Measurements from ENCODE around the gene APBA2.

The APBA2 gene

DNA sequence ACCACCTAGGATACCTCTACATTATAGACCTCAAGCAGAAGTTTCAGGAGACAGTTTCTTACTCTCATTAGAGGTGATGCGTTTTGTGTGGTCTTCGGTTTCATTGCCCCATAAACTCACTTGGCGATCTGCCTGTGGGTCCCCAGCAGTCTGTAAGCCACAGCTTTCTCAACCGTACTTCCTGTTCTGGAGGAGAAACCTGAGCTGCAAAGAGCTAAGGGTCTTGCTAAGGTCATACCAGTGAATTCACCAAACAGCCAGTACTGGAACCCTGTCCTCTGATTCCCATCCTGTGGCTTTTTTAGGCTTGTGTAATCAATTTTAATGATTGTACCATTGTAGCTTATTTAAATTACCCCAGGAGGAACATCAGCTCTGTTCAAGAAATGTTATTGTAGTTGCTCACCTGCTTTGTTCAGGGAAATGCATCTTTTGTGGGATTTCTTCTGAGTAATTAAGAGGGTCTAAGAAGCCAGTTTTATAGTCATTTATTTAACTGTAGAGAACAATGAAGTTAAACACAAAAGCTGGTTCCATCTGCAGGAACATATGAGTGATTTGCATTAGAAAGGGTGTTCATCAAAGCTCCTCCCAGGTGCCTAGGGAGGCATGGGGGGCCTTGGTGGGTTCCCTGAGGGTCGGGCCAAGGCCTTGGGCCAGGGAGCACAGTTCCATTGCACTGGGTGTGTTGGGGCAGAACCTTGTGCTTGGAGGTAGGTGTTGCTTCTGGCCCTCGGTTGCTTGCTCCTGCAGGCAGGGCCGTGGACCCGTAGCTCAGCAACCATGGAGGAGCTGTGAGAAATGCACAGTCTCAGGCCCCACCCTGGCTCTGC, 69.6 kb downstream of the APBA2 start:
- Histone ChIP-seq H3K27me3 (ENCODE audit: low read depth, low read length) (no peaks in the 10 kb centered on the region), H3K9me3 (ENCODE audit: control insufficient read depth in 1 of 2, low read length in 2 of 2) (no peaks in the 10 kb centered on the region), H3K4me1 (ENCODE audit: control insufficient read depth in 1 of 2, insufficient read depth in 2 of 2, low read length in 2 of 2) (no peaks in the 10 kb centered on the region), H3K36me3 (ENCODE audit: control insufficient read depth in 1 of 2, insufficient read depth in 2 of 2, low read length in 2 of 2) (no peaks in the 10 kb centered on the region), H3K27ac (ENCODE audit: low read length) (no peak overlapping the region), H3K4me3 (ENCODE audit: low read depth in 1 of 2, low read length in 2 of 2) (no peak overlapping the region)

GRCh38 chr15:28955993-28956421, 70.2 kb downstream of the APBA2 start:
- Histone ChIP-seq H3K4me3 (ENCODE audit: low read depth in 1 of 2, low read length in 2 of 2) (no peak overlapping the region), H3K27me3 (ENCODE audit: low read depth, low read length) (no peaks in the 10 kb centered on the region), H3K9me3 (ENCODE audit: control insufficient read depth in 1 of 2, low read length in 2 of 2) (no peaks in the 10 kb centered on the region), H3K4me1 (ENCODE audit: control insufficient read depth in 1 of 2, insufficient read depth in 2 of 2, low read length in 2 of 2) (no peaks in the 10 kb centered on the region), H3K27ac (ENCODE audit: low read length) (no peak overlapping the region), H3K36me3 (ENCODE audit: control insufficient read depth in 1 of 2, insufficient read depth in 2 of 2, low read length in 2 of 2) (no peaks in the 10 kb centered on the region)

GRCh38 chr15:28956491-28956890, 70.7 kb downstream of the APBA2 start:
- H3K4me1 ChIP-seq (ENCODE audit: control insufficient read depth in 1 of 2, insufficient read depth in 2 of 2, low read length in 2 of 2): no peaks in the 10 kb centered on the region
- no peaks in the 10 kb centered on the region for H3K36me3 ChIP-seq (ENCODE audit: control insufficient read depth in 1 of 2, insufficient read depth in 2 of 2, low read length in 2 of 2)

GRCh38 chr15:28957606-28958498, 72.1 kb downstream of the APBA2 start:
- H3K36me3 ChIP-seq (ENCODE audit: control insufficient read depth in 1 of 2, insufficient read depth in 2 of 2, low read length in 2 of 2): no peaks in the 10 kb centered on the region
- no peak overlapping the region for H3K27ac ChIP-seq (ENCODE audit: low read length)
- no peaks in the 10 kb centered on the region for H3K27me3 ChIP-seq (ENCODE audit: low read depth, low read length)
- no peaks in the 10 kb centered on the region for H3K4me1 ChIP-seq (ENCODE audit: control insufficient read depth in 1 of 2, insufficient read depth in 2 of 2, low read length in 2 of 2)
- no peak overlapping the region for H3K4me3 ChIP-seq (ENCODE audit: low read depth in 1 of 2, low read length in 2 of 2)
- H3K9me3 ChIP-seq (ENCODE audit: control insufficient read depth in 1 of 2, low read length in 2 of 2): no peaks in the 10 kb centered on the region

More at GRCh38 chr15:28956491-28956890, 70.7 kb downstream of the APBA2 start:
- Histone ChIP-seq H3K9me3 (ENCODE audit: control insufficient read depth in 1 of 2, low read length in 2 of 2) (no peaks in the 10 kb centered on the region), H3K27ac (ENCODE audit: low read length) (no peak overlapping the region), H3K4me3 (ENCODE audit: low read depth in 1 of 2, low read length in 2 of 2) (no peak overlapping the region), H3K27me3 (ENCODE audit: low read depth, low read length) (no peaks in the 10 kb centered on the region)

GRCh38 chr15:28959326-28959725, 73.6 kb downstream of the APBA2 start:
- Histone ChIP-seq H3K9me3 (ENCODE audit: control insufficient read depth in 1 of 2, low read length in 2 of 2) (no peaks in the 10 kb centered on the region), H3K4me1 (ENCODE audit: control insufficient read depth in 1 of 2, insufficient read depth in 2 of 2, low read length in 2 of 2) (no peaks in the 10 kb centered on the region), H3K36me3 (ENCODE audit: control insufficient read depth in 1 of 2, insufficient read depth in 2 of 2, low read length in 2 of 2) (no peaks in the 10 kb centered on the region), H3K27ac (ENCODE audit: low read length) (no peak overlapping the region), H3K4me3 (ENCODE audit: low read depth in 1 of 2, low read length in 2 of 2) (no peak overlapping the region), H3K27me3 (ENCODE audit: low read depth, low read length) (no peaks in the 10 kb centered on the region)

GRCh38 chr15:28960979-28961378, 75.2 kb downstream of the APBA2 start:
- Histone ChIP-seq H3K9me3 (ENCODE audit: control insufficient read depth in 1 of 2, low read length in 2 of 2) (no peaks in the 10 kb centered on the region), H3K27me3 (ENCODE audit: low read depth, low read length) (no peaks in the 10 kb centered on the region), H3K36me3 (ENCODE audit: control insufficient read depth in 1 of 2, insufficient read depth in 2 of 2, low read length in 2 of 2) (no peaks in the 10 kb centered on the region), H3K4me3 (ENCODE audit: low read depth in 1 of 2, low read length in 2 of 2) (no peak overlapping the region), H3K27ac (ENCODE audit: low read length) (no peak overlapping the region), H3K4me1 (ENCODE audit: control insufficient read depth in 1 of 2, insufficient read depth in 2 of 2, low read length in 2 of 2) (no peaks in the 10 kb centered on the region)

GRCh38 chr15:28961391-28961790, 75.6 kb downstream of the APBA2 start:
- no peaks in the 10 kb centered on the region for H3K4me1 ChIP-seq (ENCODE audit: control insufficient read depth in 1 of 2, insufficient read depth in 2 of 2, low read length in 2 of 2)
- no peaks in the 10 kb centered on the region for H3K27me3 ChIP-seq (ENCODE audit: low read depth, low read length)
- H3K4me3 ChIP-seq (ENCODE audit: low read depth in 1 of 2, low read length in 2 of 2): no peak overlapping the region
- no peaks in the 10 kb centered on the region for H3K36me3 ChIP-seq (ENCODE audit: control insufficient read depth in 1 of 2, insufficient read depth in 2 of 2, low read length in 2 of 2)
- H3K9me3 ChIP-seq (ENCODE audit: control insufficient read depth in 1 of 2, low read length in 2 of 2): no peaks in the 10 kb centered on the region
- no peak overlapping the region for H3K27ac ChIP-seq (ENCODE audit: low read length)

- Histone ChIP-seq H3K36me3 (ENCODE audit: control insufficient read depth in 1 of 2, insufficient read depth in 2 of 2, low read length in 2 of 2) (no peaks in the 10 kb centered on the region), H3K27ac (ENCODE audit: low read length) (no peak overlapping the region), H3K9me3 (ENCODE audit: control insufficient read depth in 1 of 2, low read length in 2 of 2) (no peaks in the 10 kb centered on the region), H3K4me1 (ENCODE audit: control insufficient read depth in 1 of 2, insufficient read depth in 2 of 2, low read length in 2 of 2) (no peaks in the 10 kb centered on the region), H3K27me3 (ENCODE audit: low read depth, low read length) (no peaks in the 10 kb centered on the region), H3K4me3 (ENCODE audit: low read depth in 1 of 2, low read length in 2 of 2) (no peak overlapping the region)
These were observed 77.3 kb downstream of the APBA2 start for GRCh38 chr15:28962851-28963710.

GRCh38 chr15:28963711-28964081, 77.9 kb downstream of the APBA2 start:
- H3K36me3 ChIP-seq (ENCODE audit: control insufficient read depth in 1 of 2, insufficient read depth in 2 of 2, low read length in 2 of 2): no peaks in the 10 kb centered on the region
- no peak overlapping the region for H3K4me3 ChIP-seq (ENCODE audit: low read depth in 1 of 2, low read length in 2 of 2)
- no peaks in the 10 kb centered on the region for H3K9me3 ChIP-seq (ENCODE audit: control insufficient read depth in 1 of 2, low read length in 2 of 2)

DNA sequence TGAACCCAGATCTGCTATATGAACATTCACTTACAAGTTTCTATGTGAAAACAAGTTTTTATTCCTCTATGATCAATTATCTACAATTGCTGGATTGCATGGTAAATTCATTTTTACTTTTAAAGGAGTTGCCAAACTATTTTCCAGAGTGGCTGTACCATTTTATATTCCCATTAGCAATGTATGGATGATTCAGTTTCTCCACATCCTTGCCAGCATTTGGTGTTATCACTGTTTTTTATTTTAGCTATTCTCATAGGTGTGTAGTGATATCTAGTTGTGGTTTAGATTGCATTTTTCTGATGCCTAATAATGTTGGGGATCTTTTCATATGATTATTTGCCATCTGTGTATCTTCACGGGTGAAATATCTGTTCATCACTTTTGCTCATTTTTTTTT, 78.3 kb downstream of the APBA2 start:
- no peaks in the 10 kb centered on the region for H3K9me3 ChIP-seq (ENCODE audit: control insufficient read depth in 1 of 2, low read length in 2 of 2)
- H3K4me3 ChIP-seq (ENCODE audit: low read depth in 1 of 2, low read length in 2 of 2): no peak overlapping the region
- no peaks in the 10 kb centered on the region for H3K4me1 ChIP-seq (ENCODE audit: control insufficient read depth in 1 of 2, insufficient read depth in 2 of 2, low read length in 2 of 2)
- H3K36me3 ChIP-seq (ENCODE audit: control insufficient read depth in 1 of 2, insufficient read depth in 2 of 2, low read length in 2 of 2): no peaks in the 10 kb centered on the region
- H3K27me3 ChIP-seq (ENCODE audit: low read depth, low read length): no peaks in the 10 kb centered on the region
- H3K27ac ChIP-seq (ENCODE audit: low read length): no peak overlapping the region

More at GRCh38 chr15:28963711-28964081, 77.9 kb downstream of the APBA2 start:
- Histone ChIP-seq H3K4me1 (ENCODE audit: control insufficient read depth in 1 of 2, insufficient read depth in 2 of 2, low read length in 2 of 2) (no peaks in the 10 kb centered on the region), H3K27me3 (ENCODE audit: low read depth, low read length) (no peaks in the 10 kb centered on the region), H3K27ac (ENCODE audit: low read length) (no peak overlapping the region)

GRCh38 chr15:28967066-28967465, 81.3 kb downstream of the APBA2 start:
- no peak overlapping the region for H3K4me3 ChIP-seq (ENCODE audit: low read depth in 1 of 2, low read length in 2 of 2)
- H3K27ac ChIP-seq (ENCODE audit: low read length): no peak overlapping the region
- H3K36me3 ChIP-seq (ENCODE audit: control insufficient read depth in 1 of 2, insufficient read depth in 2 of 2, low read length in 2 of 2): no peaks in the 10 kb centered on the region

More at GRCh38 chr15:28967066-28967465, 81.3 kb downstream of the APBA2 start:
- H3K27me3 ChIP-seq (ENCODE audit: low read depth, low read length): no peaks in the 10 kb centered on the region
- no peaks in the 10 kb centered on the region for H3K4me1 ChIP-seq (ENCODE audit: control insufficient read depth in 1 of 2, insufficient read depth in 2 of 2, low read length in 2 of 2)
- no peaks in the 10 kb centered on the region for H3K9me3 ChIP-seq (ENCODE audit: control insufficient read depth in 1 of 2, low read length in 2 of 2)
